ENCODE results near the gene ABI3BP.
"Not testable (repeated sequence)": the region's sequence is repeated elsewhere in the genome, so short reads cannot be mapped to it uniquely, and the experiment has no call there.

The ABI3BP gene

GRCh38 chr3:100993309-100993708, at the start of gene ABI3BP:
ABI3BP (minus strand) TSS chr3:100993421; CDS start chr3:100993384, 37 bp downstream.
- Mint-ChIP-seq H3K36me3 (ENCODE audit: low read depth) (no peaks in the 10 kb centered on the region), H3K27ac (no peak within 1 kb of the TSS), H3K4me1 (no peaks in the 10 kb centered on the region), H3K4me3 (no peak within 1 kb of the TSS), H3K9me3 (no peaks in the 10 kb centered on the region), H3K27me3 (peaks cover 7% of the 10 kb centered on the region)
- DNase-seq (peak; percentile 3), ATAC-seq (peak; percentile 63)

DNA sequence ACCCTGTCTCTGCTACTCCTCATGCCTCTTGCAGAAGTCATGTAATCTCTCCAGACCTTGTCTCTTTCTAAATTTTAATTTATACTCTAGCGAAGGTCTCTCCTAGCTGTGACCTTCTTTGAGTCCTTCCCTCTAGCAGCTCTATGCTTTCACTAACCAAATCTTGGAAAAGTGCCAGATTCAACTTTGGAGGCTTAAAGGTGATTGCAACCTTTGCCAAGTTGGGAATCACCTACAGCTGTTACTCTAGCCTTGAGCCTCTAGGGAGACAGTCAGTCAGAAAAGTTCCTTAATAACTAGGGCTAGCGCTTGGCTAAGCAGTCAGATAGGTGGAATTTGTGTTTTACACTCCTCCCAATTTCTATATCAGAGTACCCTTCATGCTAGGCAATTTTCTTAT, 46.1 kb upstream of the ABI3BP start:
- no peak overlapping the region for H3K4me3 Mint-ChIP-seq
- no peak overlapping the region for H3K27ac Mint-ChIP-seq
- no peaks in the 10 kb centered on the region for H3K36me3 Mint-ChIP-seq (ENCODE audit: low read depth)
- no peaks in the 10 kb centered on the region for H3K4me1 Mint-ChIP-seq
- peaks cover 5% of the 10 kb centered on the region for H3K27me3 Mint-ChIP-seq
- DNase-seq (no peak), ATAC-seq (no peak)
- H3K9me3 Mint-ChIP-seq: no peaks in the 10 kb centered on the region

GRCh38 chr3:101038880-101039279, 45.7 kb upstream of the ABI3BP start:
- ATAC-seq (no peak), DNase-seq (no peak)
- Mint-ChIP-seq H3K36me3 (ENCODE audit: low read depth) (no peaks in the 10 kb centered on the region), H3K4me3 (no peak overlapping the region), H3K9me3 (no peaks in the 10 kb centered on the region), H3K27ac (no peak overlapping the region), H3K4me1 (no peaks in the 10 kb centered on the region), H3K27me3 (peaks cover 4% of the 10 kb centered on the region)

DNA sequence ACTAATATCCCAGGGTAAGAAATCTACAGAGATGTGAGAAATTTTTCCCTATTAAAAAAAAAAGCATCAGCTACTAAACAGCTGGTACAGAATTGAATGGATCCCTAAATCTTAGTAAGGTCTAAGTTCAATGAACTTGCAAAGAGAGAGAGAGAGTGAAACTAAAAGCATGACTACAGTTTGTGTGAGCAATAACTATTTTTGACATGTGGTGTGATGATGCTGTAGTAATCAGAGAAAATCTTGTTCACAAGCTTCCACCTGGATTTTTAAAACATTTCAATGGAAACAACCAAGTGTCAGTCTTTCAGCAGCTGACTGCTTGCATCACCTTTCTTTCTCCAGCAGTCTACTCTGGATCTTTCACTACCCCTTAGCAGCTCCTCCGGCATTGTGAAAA, 45.2 kb upstream of the ABI3BP start:
- Mint-ChIP-seq H3K4me1 (no peaks in the 10 kb centered on the region), H3K4me3 (no peak overlapping the region), H3K36me3 (ENCODE audit: low read depth) (no peaks in the 10 kb centered on the region), H3K27me3 (peaks cover 4% of the 10 kb centered on the region), H3K9me3 (no peaks in the 10 kb centered on the region), H3K27ac (no peak overlapping the region)
- no peak for DNase-seq
- ATAC-seq: no peak

- ATAC-seq (no peak), DNase-seq (no peak)
- Mint-ChIP-seq H3K27me3 (peaks cover 4% of the 10 kb centered on the region), H3K36me3 (ENCODE audit: low read depth) (no peaks in the 10 kb centered on the region), H3K4me1 (no peaks in the 10 kb centered on the region), H3K27ac (no peak overlapping the region), H3K4me3 (no peak overlapping the region), H3K9me3 (no peaks in the 10 kb centered on the region)
Observed at GRCh38 chr3:101037613-101038012, 44.4 kb upstream of the ABI3BP start.

GRCh38 chr3:101036676-101037075, 43.5 kb upstream of the ABI3BP start:
- Mint-ChIP-seq H3K36me3 (ENCODE audit: low read depth) (no peaks in the 10 kb centered on the region), H3K4me1 (no peaks in the 10 kb centered on the region), H3K27me3 (peaks cover 4% of the 10 kb centered on the region), H3K27ac (no peak overlapping the region), H3K9me3 (no peaks in the 10 kb centered on the region), H3K4me3 (no peak overlapping the region)
- ATAC-seq (no peak), DNase-seq (no peak)

GRCh38 chr3:101036213-101036618, 43.0 kb upstream of the ABI3BP start:
- H3K36me3 Mint-ChIP-seq (ENCODE audit: low read depth): no peaks in the 10 kb centered on the region
- peaks cover 4% of the 10 kb centered on the region for H3K27me3 Mint-ChIP-seq
- no peak for ATAC-seq
- H3K4me1 Mint-ChIP-seq: no peaks in the 10 kb centered on the region
- H3K4me3 Mint-ChIP-seq: no peak overlapping the region
- no peak for DNase-seq
- H3K9me3 Mint-ChIP-seq: no peaks in the 10 kb centered on the region
- H3K27ac Mint-ChIP-seq: no peak overlapping the region

DNA sequence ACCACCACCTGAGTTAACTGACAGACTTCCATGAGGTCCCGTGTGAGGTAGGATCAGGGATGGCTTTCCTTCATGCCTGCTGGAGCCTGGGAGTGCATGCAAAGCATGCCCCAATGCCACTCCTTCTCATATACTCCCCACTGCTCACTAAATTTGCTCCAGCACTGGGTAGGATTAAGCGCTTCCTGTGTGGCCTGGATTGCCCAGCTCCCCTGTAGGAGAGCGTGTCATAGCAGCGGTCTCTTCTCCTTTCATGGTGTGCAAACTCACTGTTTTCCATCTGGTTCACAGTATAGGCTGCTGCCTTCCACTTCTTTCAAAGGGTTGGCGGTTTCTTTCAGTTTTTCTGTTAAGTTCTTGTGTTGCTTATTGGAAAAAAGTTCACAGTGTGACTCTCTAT, 34.1 kb upstream of the ABI3BP start:
- peaks cover 5% of the 10 kb centered on the region for H3K27me3 Mint-ChIP-seq
- no peak overlapping the region for H3K27ac Mint-ChIP-seq
- peaks cover 17% of the 10 kb centered on the region for H3K9me3 Mint-ChIP-seq
- no peak overlapping the region for H3K4me3 Mint-ChIP-seq
- DNase-seq: no peak
- ATAC-seq: no peak
- H3K36me3 Mint-ChIP-seq (ENCODE audit: low read depth): no peaks in the 10 kb centered on the region
- no peaks in the 10 kb centered on the region for H3K4me1 Mint-ChIP-seq

DNA sequence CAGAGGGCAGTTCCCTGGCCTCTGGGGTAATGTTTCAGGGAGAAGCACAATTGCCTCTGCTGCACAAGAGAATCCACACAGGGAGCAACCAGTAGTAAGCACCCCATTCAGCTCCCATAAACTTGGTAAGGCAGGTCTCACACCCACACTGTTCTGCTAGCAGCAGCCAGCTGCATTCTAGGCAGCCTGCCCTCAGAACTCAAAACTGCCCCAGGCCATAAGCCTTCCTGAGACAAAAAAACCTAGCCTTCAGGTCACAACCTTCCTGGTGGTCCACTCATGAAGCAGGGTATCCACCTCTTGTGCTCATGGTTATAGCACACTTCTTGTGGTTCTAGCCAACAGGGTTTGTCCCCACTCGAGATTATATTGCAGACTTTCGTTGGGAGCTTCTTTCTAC, 33.7 kb upstream of the ABI3BP start:
- ATAC-seq (no peak), DNase-seq (no peak)
- Mint-ChIP-seq H3K36me3 (ENCODE audit: low read depth) (no peaks in the 10 kb centered on the region), H3K4me1 (no peaks in the 10 kb centered on the region), H3K4me3 (no peak overlapping the region), H3K27ac (no peak overlapping the region), H3K27me3 (peaks cover 5% of the 10 kb centered on the region), H3K9me3 (peaks cover 17% of the 10 kb centered on the region)

- no peak for ATAC-seq
- H3K4me3 Mint-ChIP-seq: no peak overlapping the region
- peaks cover 17% of the 10 kb centered on the region for H3K9me3 Mint-ChIP-seq
- no peak for DNase-seq
- H3K36me3 Mint-ChIP-seq (ENCODE audit: low read depth): no peaks in the 10 kb centered on the region
- peaks cover 5% of the 10 kb centered on the region for H3K27me3 Mint-ChIP-seq
- no peaks in the 10 kb centered on the region for H3K4me1 Mint-ChIP-seq
- no peak overlapping the region for H3K27ac Mint-ChIP-seq
Observed at GRCh38 chr3:101026244-101026643, 33.0 kb upstream of the ABI3BP start.

DNA sequence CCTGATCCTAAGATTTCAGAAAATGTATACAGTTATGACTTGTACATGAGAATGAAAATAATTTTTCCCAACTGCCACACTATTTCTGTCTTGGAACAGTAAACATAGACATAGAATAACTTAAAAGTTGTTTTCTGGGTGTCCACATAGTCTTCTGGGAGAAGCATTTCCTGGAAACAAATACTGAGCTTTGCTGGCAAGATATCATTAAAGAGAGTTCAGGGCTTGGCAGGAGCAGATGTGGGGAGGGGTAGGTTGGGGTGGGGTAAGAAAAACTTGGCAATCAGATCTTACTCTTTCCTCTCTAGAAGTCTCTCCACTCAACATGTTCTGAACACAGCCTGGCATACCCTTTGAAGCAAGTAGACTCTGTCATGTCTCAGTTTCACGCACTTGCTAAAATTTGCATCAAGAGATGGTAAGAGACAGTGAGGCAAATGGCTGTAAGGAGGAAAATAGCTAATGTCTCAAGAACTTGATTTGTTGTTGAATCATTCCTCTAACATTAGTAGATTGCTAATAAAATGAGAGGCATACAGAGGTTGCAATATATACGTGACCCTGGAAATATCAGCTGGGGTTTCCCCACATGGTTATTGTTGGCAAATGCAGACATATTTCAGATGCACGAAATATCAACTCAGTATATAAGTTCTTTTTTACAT, 27.3 kb upstream of the ABI3BP start:
- ATAC-seq: no peak
- DNase-seq: no peak
- Mint-ChIP-seq H3K27ac (no peak overlapping the region), H3K9me3 (peaks cover 17% of the 10 kb centered on the region), H3K36me3 (ENCODE audit: low read depth) (no peaks in the 10 kb centered on the region), H3K27me3 (peaks cover 5% of the 10 kb centered on the region), H3K4me3 (no peak overlapping the region), H3K4me1 (no peaks in the 10 kb centered on the region)

GRCh38 chr3:101017017-101017416, 23.8 kb upstream of the ABI3BP start:
- no peak overlapping the region for H3K27ac Mint-ChIP-seq
- H3K9me3 Mint-ChIP-seq: peaks cover 6% of the 10 kb centered on the region
- no peaks in the 10 kb centered on the region for H3K36me3 Mint-ChIP-seq (ENCODE audit: low read depth)
- H3K4me1 Mint-ChIP-seq: no peaks in the 10 kb centered on the region
- no peak overlapping the region for H3K4me3 Mint-ChIP-seq
- H3K27me3 Mint-ChIP-seq: no peaks in the 10 kb centered on the region
- no peak for DNase-seq
- no peak for ATAC-seq

DNA sequence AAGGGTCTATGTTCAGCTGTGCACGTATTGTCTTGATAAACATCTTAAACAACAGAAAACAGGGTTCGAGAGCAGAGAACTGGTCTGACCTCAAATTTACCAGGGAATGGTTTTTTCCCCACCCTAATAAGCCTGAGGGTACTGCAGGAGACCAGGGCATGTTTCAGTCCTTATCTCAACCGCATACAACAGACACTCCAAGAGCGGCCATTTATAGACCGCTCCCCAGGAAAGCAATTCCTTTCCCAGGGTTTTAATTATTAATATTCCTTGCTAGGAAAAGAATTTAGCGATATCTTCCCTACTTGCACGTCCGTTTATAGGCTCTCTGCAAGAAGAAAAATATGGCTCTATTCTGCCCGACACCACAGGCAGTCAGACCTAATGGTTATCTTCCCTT, 19.1 kb upstream of the ABI3BP start:
- not testable (repeated sequence) for ATAC-seq; H3K4me3 Mint-ChIP-seq; H3K36me3 Mint-ChIP-seq (ENCODE audit: low read depth); H3K4me1 Mint-ChIP-seq; H3K27me3 Mint-ChIP-seq; H3K27ac Mint-ChIP-seq; DNase-seq
- peaks cover 17% of the 10 kb centered on the region for H3K9me3 Mint-ChIP-seq

- no peak overlapping the region for H3K4me3 Mint-ChIP-seq
- no peak for ATAC-seq
- peaks cover 2% of the 10 kb centered on the region for H3K27me3 Mint-ChIP-seq
- H3K9me3 Mint-ChIP-seq: peaks cover 21% of the 10 kb centered on the region
- H3K27ac Mint-ChIP-seq: no peak overlapping the region
- H3K36me3 Mint-ChIP-seq (ENCODE audit: low read depth): no peaks in the 10 kb centered on the region
- H3K4me1 Mint-ChIP-seq: no peaks in the 10 kb centered on the region
- no peak for DNase-seq
Observed at GRCh38 chr3:101011136-101011535, 17.9 kb upstream of the ABI3BP start.

DNA sequence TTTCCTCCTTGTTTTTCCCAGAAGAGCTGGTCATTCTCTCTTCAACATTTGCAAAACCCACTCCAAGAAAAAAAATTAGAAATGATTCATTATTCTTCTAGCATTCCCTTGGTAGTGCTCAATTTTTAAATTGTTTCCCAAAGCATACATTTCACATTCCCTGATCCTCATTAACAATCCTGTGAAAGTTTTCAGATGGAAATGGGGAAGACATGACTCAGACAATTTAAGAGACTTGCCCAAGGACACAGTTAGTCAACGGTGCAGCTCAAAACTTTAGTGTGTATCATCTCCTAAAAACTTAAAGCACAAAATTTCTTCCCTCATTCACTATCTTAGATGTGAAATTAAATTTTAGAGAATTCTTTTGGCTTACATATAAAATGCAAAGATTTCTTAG, 17.1 kb upstream of the ABI3BP start:
- no peak for DNase-seq
- Mint-ChIP-seq H3K36me3 (ENCODE audit: low read depth) (no peaks in the 10 kb centered on the region), H3K27ac (no peak overlapping the region), H3K27me3 (peaks cover 2% of the 10 kb centered on the region), H3K4me1 (no peaks in the 10 kb centered on the region), H3K4me3 (no peak overlapping the region), H3K9me3 (peaks cover 21% of the 10 kb centered on the region)
- ATAC-seq: no peak

DNA sequence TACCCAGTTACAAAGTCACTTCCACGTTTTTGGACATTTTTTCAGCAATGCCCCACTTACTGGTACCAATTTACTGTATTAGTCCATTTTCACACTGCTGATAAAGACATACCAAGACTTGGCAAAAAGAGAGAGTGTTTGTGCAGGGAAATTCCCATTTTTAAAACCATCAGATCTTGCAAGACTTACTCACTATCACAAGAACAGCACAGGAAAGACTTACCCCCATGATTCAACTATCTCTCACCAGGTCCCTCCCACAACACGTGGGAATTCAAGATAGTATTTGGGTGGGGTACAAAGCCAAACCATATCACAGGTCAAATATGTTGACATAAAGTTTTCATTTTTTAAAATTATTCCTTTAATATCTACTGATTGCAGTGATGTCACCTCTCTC, 16.2 kb upstream of the ABI3BP start:
- Mint-ChIP-seq H3K27me3 (peaks cover 2% of the 10 kb centered on the region), H3K4me1 (no peaks in the 10 kb centered on the region), H3K4me3 (no peak overlapping the region), H3K27ac (no peak overlapping the region), H3K9me3 (peaks cover 21% of the 10 kb centered on the region), H3K36me3 (ENCODE audit: low read depth) (no peaks in the 10 kb centered on the region)
- DNase-seq (no peak), ATAC-seq (no peak)
